Activated CD8-positive, alpha-beta memory T cell treated with anti-CD3 and anti-CD28 coated beads, Interleukin-2, amount 10 ng/mL, durations not matched to agents 7 days and 5 days (primary cell): ENCODE measurements around the gene RTN3. TPM values are rescaled to one million over a fixed set of nuclear protein-coding genes. Genes with fewer than 3 reads are reported as not detected.
A peak's percentile ranks its signal among the peaks of the same experiment; 100 is the strongest.

Experiments used
- ATAC-seq: fragments of 150-1000 bp; cut with Tn5 transposase; one replicate; pipeline ENCODE4 v1.10.0; 2021; ENCODE audit warnings: moderate library complexity
- CTCF ChIA-PET: fragments of 350-600 bp; sonication (Branson Sonifier 250); formaldehyde crosslinking; loops from one replicate; lab custom pipeline; 2021; ENCODE audit warnings: antibody characterized with exemption; lab: Charles Lee
- DNase-seq: peaks from one replicate; pipeline ENCODE4 v3.0.0-alpha.2; 2020
- H3K27ac Mint-ChIP-seq: one replicate; pipeline ENCODE4 v1.8.0; 2021; ENCODE audit warnings: mild to moderate bottlenecking, mixed read lengths
- H3K27me3 Mint-ChIP-seq: one replicate; pipeline ENCODE4 v1.8.0; 2021; ENCODE audit warnings: mixed read lengths
- H3K36me3 Mint-ChIP-seq: one replicate; pipeline ENCODE4 v1.8.0; 2021; ENCODE audit warnings: mild to moderate bottlenecking, mixed read lengths
- H3K4me1 Mint-ChIP-seq: one replicate; pipeline ENCODE4 v1.8.0; 2021; ENCODE audit warnings: mixed read lengths
- H3K4me3 Mint-ChIP-seq: one replicate; pipeline ENCODE4 v1.8.0; 2021; ENCODE audit warnings: mild to moderate bottlenecking, moderate library complexity, mixed read lengths
- H3K9me3 Mint-ChIP-seq: one replicate; pipeline ENCODE4 v1.8.0; 2022; ENCODE audit warnings: low read depth, mixed read lengths
- total RNA-seq, 2 experiments: library from RNA; stranded (reverse); gene quantifications; one replicate each; pipeline ENCODE4 v1.2.3, GENCODE V29; 2021

The RTN3 gene
- total RNA-seq, 2 experiments from 2014 or later, result 55.8 to 64.1 TPM

DNA sequence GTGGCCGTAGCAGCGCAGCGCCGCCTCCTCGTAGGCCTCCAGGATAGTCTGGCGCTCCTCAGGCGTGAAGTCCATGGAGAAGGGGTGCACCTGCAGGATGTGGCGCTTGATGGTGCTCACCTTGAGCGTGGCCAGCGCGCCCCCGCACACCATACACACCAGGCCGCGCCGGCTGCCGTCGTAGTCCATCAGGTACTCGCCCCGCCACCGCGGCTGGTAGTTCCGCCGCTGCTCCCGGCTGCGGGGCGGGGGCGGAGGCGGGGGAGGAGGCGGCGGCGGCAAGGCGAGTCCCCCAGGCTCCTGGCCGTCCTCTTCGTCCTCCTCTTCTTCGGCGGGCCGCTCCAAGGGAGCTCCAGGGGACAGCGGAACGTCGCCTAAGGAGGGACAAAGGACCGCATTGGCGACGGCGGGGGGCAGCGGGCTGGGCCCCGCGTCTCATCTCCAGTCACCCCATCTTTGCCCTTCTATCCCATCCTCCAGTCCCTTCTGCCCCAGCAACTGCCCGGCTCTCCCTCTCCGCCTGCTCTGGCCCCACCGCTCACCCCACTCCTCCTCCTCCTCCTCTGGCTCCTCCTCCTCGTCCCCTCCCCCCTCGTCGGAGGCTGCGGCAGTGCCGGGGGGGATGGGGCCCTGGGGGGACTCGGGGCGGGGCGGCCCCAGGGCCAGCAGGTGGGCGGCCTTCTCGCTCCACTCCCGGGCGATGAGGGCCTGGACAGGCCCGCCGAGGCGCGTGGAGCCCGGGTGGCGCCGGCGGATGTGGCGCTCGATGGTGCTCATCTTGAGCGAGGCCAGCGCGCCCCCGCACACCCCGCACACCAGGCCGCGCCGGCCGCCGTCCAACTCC lies 82.4 kb downstream of the RTN3 start:
- no peak overlapping the region for H3K27ac Mint-ChIP-seq
- CTCF ChIA-PET, result no interaction called here
- peaks cover 8% of the 10 kb centered on the region for H3K4me1 Mint-ChIP-seq
- no peaks in the 10 kb centered on the region for H3K9me3 Mint-ChIP-seq
- H3K4me3 Mint-ChIP-seq, result no peak overlapping the region
- no peaks in the 10 kb centered on the region for H3K36me3 Mint-ChIP-seq
- ATAC-seq, result no peak
- DNase-seq, result no peak
- no peaks in the 10 kb centered on the region for H3K27me3 Mint-ChIP-seq

DNA sequence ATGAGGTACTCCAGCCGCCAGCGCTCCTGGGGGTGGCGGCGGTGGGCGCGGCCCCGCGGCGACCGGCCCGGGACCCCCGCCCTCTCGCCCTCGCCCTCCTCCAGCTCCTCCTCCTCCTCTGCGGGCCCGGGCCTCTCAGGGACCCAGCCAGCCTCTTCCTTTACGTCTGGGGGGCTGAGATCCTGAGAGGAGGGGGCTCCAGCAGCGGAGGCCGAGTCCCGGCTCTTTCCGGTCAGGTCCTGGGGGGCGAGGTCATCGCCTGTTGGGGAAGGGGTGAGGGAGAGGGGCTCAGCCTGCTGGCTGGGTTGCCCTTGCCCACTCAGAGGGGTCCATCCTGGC lies 83.0 kb downstream of the RTN3 start:
- Mint-ChIP-seq H3K9me3 (no peaks in the 10 kb centered on the region), H3K27ac (no peak overlapping the region), H3K4me1 (peaks cover 8% of the 10 kb centered on the region), H3K36me3 (no peaks in the 10 kb centered on the region), H3K4me3 (no peak overlapping the region), H3K27me3 (no peaks in the 10 kb centered on the region)
- DNase-seq, result no peak
- CTCF ChIA-PET, result no interaction called here
- ATAC-seq, result no peak

- Mint-ChIP-seq H3K4me3 (no peak overlapping the region), H3K4me1 (peaks cover 11% of the 10 kb centered on the region), H3K9me3 (no peaks in the 10 kb centered on the region), H3K27me3 (peaks cover 3% of the 10 kb centered on the region), H3K27ac (no peak overlapping the region), H3K36me3 (no peaks in the 10 kb centered on the region)
- no peak for DNase-seq
- ATAC-seq, result no peak
- CTCF ChIA-PET, result interaction anchor here (4.6 kb wide), 1 partner anchor 181 kb away, joined by 21 read pairs; no protein-coding TSS in a partner anchor
These were observed 83.7 kb downstream of the RTN3 start for GRCh38 chr11:63764679-63765647.

- CTCF ChIA-PET, result interaction anchor here (0.7 to 4.6 kb wide), 3 partner anchors 28 to 235 kb away, joined by 3 to 21 read pairs (median 5); no protein-coding TSS in a partner anchor
These were observed 84.5 kb downstream of the RTN3 start for GRCh38 chr11:63765688-63766241.

GRCh38 chr11:63766531-63767235 lies 85.4 kb downstream of the RTN3 start:
- DNase-seq (no peak), ATAC-seq (no peak)
- no peaks in the 10 kb centered on the region for H3K9me3 Mint-ChIP-seq
- H3K27ac Mint-ChIP-seq, result no peak overlapping the region
- peak overlapping the region; percentile 87 for H3K4me3 Mint-ChIP-seq
- no peaks in the 10 kb centered on the region for H3K36me3 Mint-ChIP-seq
- H3K27me3 Mint-ChIP-seq, result peaks cover 18% of the 10 kb centered on the region
- H3K4me1 Mint-ChIP-seq, result peaks cover 15% of the 10 kb centered on the region
- CTCF ChIA-PET, result interaction anchor here (0.7 to 4.6 kb wide), 9 partner anchors 29 to 386 kb away, joined by 3 to 21 read pairs (median 4); no protein-coding TSS in a partner anchor

More at GRCh38 chr11:63765688-63766241, 84.5 kb downstream of the RTN3 start:
- Mint-ChIP-seq H3K9me3 (no peaks in the 10 kb centered on the region), H3K36me3 (no peaks in the 10 kb centered on the region), H3K27ac (no peak overlapping the region), H3K4me3 (no peak overlapping the region), H3K4me1 (peaks cover 15% of the 10 kb centered on the region), H3K27me3 (peaks cover 11% of the 10 kb centered on the region)
- DNase-seq (no peak), ATAC-seq (no peak)

DNA sequence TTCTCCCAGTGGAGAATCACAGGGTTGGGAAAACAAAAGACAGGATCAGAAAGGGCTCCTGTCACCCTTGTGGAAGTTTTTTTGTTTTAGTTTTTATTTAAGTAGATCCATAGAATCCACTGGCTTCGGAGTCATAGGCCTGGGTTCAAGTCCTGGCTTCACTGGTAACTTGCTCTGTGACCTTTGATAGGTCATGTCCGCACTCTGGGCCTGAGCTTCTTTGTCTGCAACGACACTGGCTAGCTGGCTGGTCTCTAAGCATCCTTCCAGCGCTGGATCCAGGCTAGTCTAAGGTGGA lies 85.9 kb downstream of the RTN3 start:
- Mint-ChIP-seq H3K27ac (peak overlapping the region; percentile 70), H3K36me3 (no peaks in the 10 kb centered on the region)
- ATAC-seq, result no peak

DNA sequence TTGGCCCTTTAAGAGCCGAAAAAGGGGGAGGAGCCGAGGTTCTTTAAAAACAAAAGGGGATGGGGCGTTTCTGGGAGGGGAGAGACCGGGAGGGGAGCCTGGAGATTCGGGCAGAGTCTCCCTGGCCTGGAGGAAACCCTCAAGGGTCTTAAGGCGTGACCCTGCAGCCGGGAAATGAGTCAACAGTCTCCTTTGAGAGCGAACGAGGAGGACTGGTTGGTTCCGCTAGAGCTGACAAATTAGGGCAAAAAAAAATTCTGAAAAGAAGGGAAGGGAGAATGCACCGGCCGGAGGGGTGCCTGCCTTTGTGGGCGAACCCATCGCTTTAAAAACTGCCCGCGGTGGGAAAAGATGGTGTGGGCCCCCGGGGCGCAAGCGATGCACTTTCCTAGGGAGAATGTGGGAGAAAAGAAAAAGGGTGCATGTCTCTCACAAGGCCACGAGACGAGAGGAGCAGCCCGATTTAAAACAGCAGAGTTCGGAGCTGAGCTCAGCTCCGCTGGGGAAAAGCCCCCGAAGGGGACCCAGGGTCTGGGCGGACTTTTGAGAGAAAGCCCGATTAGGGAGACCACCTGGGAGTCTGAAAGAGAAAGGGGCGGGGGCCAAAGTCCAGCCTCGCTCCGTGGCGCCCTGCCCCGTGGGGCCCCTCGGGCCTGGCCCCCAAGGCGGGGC lies 86.4 kb downstream of the RTN3 start:
- peak overlapping the region; percentile 70 for H3K27ac Mint-ChIP-seq

More for the DNA sequence above, 85.9 kb downstream of the RTN3 start:
- CTCF ChIA-PET, result interaction anchor here (0.8 to 4.6 kb wide), 23 partner anchors 12 to 386 kb away, joined by 3 to 21 read pairs (median 4); partner anchors contain the start of genes COX8A, MARK2 and PLAAT4
- no peak for DNase-seq
- H3K27me3 Mint-ChIP-seq, result peaks cover 19% of the 10 kb centered on the region
- H3K4me3 Mint-ChIP-seq, result peak overlapping the region; percentile 87
- no peaks in the 10 kb centered on the region for H3K9me3 Mint-ChIP-seq
- peaks cover 15% of the 10 kb centered on the region for H3K4me1 Mint-ChIP-seq

GRCh38 chr11:63768237-63769041 lies 87.1 kb downstream of the RTN3 start, which contains the start of gene ZFTA:
Gene ZFTA, minus strand, starts transcription at chr11:63768775. Its CDS starts 153 bp downstream, at chr11:63768622.
- no peaks in the 10 kb centered on the region for H3K9me3 Mint-ChIP-seq
- H3K27me3 Mint-ChIP-seq, result peaks cover 29% of the 10 kb centered on the region
- peak within 1 kb of the TSS; percentile 87 for H3K4me3 Mint-ChIP-seq
- no peaks in the 10 kb centered on the region for H3K36me3 Mint-ChIP-seq
- CTCF ChIA-PET, result interaction anchor here (0.8 to 4.6 kb wide), 25 partner anchors 11 to 384 kb away, joined by 3 to 21 read pairs (median 4); partner anchors contain the start of genes COX8A, MARK2 and PLAAT4
- DNase-seq (peak; percentile 61), ATAC-seq (peak; percentile 68)
- peak within 1 kb of the TSS; percentile 70 for H3K27ac Mint-ChIP-seq
- peaks cover 15% of the 10 kb centered on the region for H3K4me1 Mint-ChIP-seq

More for the DNA sequence above, 86.4 kb downstream of the RTN3 start:
- Mint-ChIP-seq H3K27me3 (peaks cover 24% of the 10 kb centered on the region), H3K4me3 (peak overlapping the region; percentile 87), H3K4me1 (peaks cover 15% of the 10 kb centered on the region), H3K36me3 (no peaks in the 10 kb centered on the region), H3K9me3 (no peaks in the 10 kb centered on the region)
- DNase-seq (peak; percentile 61), ATAC-seq (peak; percentile 31)
- CTCF ChIA-PET, result interaction anchor here (0.8 to 4.6 kb wide), 26 partner anchors 11 to 385 kb away, joined by 3 to 21 read pairs (median 4); partner anchors contain the start of genes COX8A, MARK2 and PLAAT4

- Mint-ChIP-seq H3K4me3 (no peak overlapping the region), H3K27me3 (peaks cover 33% of the 10 kb centered on the region), H3K36me3 (no peaks in the 10 kb centered on the region), H3K27ac (no peak overlapping the region), H3K9me3 (no peaks in the 10 kb centered on the region), H3K4me1 (peaks cover 15% of the 10 kb centered on the region)
- DNase-seq (peak; percentile 51), ATAC-seq (peak; percentile 60)
- CTCF ChIA-PET, result interaction anchor here (1.2 to 4.6 kb wide), 9 partner anchors 10 to 383 kb away, joined by 3 to 21 read pairs (median 5); no protein-coding TSS in a partner anchor
These were observed 87.9 kb downstream of the RTN3 start for GRCh38 chr11:63769042-63769713.

DNA sequence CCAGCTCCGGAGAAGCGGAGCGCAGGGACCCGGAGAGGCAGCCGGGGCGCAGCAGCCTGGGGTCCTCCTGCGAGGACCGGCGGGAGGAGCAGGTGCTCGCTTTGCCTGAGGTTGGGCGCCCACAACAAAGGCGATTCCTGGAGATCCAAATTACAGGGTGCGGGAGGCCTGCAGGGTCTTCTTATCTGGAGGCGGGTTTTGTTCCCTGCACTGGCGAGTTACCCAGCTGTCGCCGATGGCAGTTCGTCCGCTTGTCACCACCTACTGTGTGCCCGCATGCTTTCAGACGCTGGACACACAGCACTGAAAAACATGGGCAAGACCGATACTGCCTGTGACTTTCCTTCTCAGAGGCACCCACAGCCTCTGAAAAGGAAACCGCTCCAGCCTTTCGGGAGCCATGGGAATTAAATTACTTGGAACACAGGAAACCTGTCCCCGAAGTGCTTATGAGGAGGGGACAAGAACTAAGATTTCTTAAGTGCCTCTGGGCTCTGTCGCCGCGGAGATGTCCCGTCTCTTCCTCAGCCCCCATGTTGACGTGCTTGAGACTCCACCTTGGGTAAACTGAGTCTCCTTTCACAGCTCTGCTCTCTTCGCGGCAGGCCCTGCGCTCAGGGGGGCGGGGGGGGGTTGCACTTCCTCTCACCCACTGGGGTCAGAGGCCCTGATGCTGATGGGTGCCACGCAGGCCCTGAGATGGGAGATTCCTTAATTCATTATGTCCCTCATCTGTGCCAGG lies 88.6 kb downstream of the RTN3 start:
- ATAC-seq (no peak), DNase-seq (no peak)
- Mint-ChIP-seq H3K27me3 (peaks cover 34% of the 10 kb centered on the region), H3K4me1 (peaks cover 15% of the 10 kb centered on the region), H3K36me3 (no peaks in the 10 kb centered on the region), H3K4me3 (peak overlapping the region; percentile 35), H3K9me3 (no peaks in the 10 kb centered on the region), H3K27ac (no peak overlapping the region)
- CTCF ChIA-PET, result interaction anchor here (0.6 to 4.6 kb wide), 6 partner anchors 9 to 379 kb away, joined by 3 to 21 read pairs (median 9); no protein-coding TSS in a partner anchor
